HEK293 (cell line): ENCODE results near the gene BCS1L.

ENCODE experiments used
- CTCF ChIA-PET: fragments of 350-600 bp; formaldehyde crosslinking; extraction: SDS; loops from one replicate; lab custom pipeline; 2021; ENCODE audit warnings: antibody characterized with exemption; lab: Yijun Ruan, JAX
- POLR2A ChIA-PET: fragments of 300-600 bp; formaldehyde crosslinking; extraction: SDS; loops from one replicate; lab custom pipeline; 2020; ENCODE audit warnings: antibody characterized with exemption, inconsistent platforms; lab: Yijun Ruan, JAX
- H3K27ac ChIP-seq: fragments of 200-500 bp; sonication (Bioruptor generic); 2 replicates; pipeline ENCODE4 v1.5.1; 2014; ENCODE audit warnings: low read depth, low read length, control low read depth, inconsistent platforms; ENCODE audit errors: extremely low read depth
- H3K36me3 ChIP-seq, 2 experiments: fragments of 200-500 bp in 1 of 2; sonication (Bioruptor generic) in 1 of 2; 1 replicate in 1 of 2; 2 replicates in 1 of 2; pipeline ENCODE4 v1.5.1; 2014 to 2017; ENCODE audit warnings: inconsistent platforms in 2 of 2, low read length in 2 of 2; ENCODE audit not compliant: control insufficient read depth in 2 of 2, insufficient read depth in 1 of 2
- H3K4me1 ChIP-seq: fragments of 200-500 bp; sonication (Bioruptor generic); 2 replicates; pipeline ENCODE4 v1.5.1; 2014; ENCODE audit warnings: mild to moderate bottlenecking, low read length, inconsistent platforms; ENCODE audit not compliant: control insufficient read depth, insufficient read depth
- H3K4me3 ChIP-seq: 2 replicates; pipeline ENCODE4 v1.5.1; 2011; ENCODE audit warnings: low read depth, mild to moderate bottlenecking, control low read depth, low read length, moderate library complexity
- H3K9me3 ChIP-seq: fragments of 200-500 bp; sonication (Bioruptor generic); 2 replicates; pipeline ENCODE4 v1.5.1; 2014; ENCODE audit warnings: low read depth, low read length, inconsistent platforms; ENCODE audit not compliant: control insufficient read depth, insufficient read depth
- PRDM1 ChIP-seq: fragments of 450-650 bp; formaldehyde crosslinking; IDR thresholded peaks from 2 replicates; pipeline ENCODE4; 2016; ENCODE audit warnings: missing biosample characterization, missing genetic modification characterization
- REPIN1 ChIP-seq: fragments of 450-650 bp; formaldehyde crosslinking; IDR thresholded peaks from 2 replicates; pipeline ENCODE4 v1.5.1; 2017; ENCODE audit warnings: missing biosample characterization, missing genetic modification characterization, low read depth
- YY2 ChIP-seq: fragments of 450-650 bp; formaldehyde crosslinking; IDR thresholded peaks from 2 replicates; pipeline ENCODE4 v1.5.1; 2016; ENCODE audit warnings: missing biosample characterization, missing genetic modification characterization
- ZNF112 ChIP-seq: fragments of 450-650 bp; formaldehyde crosslinking; IDR thresholded peaks from 2 replicates; pipeline ENCODE4 v1.5.0; 2017; ENCODE audit warnings: missing biosample characterization, missing genetic modification characterization
- ZNF114 ChIP-seq: fragments of 450-650 bp; formaldehyde crosslinking; IDR thresholded peaks from 2 replicates; pipeline ENCODE4 v1.5.0; 2017; ENCODE audit warnings: missing biosample characterization, missing genetic modification characterization
- ZNF221 ChIP-seq: fragments of 450-650 bp; formaldehyde crosslinking; IDR thresholded peaks from 2 replicates; pipeline ENCODE4 v1.5.1; 2017; ENCODE audit warnings: missing biosample characterization, missing genetic modification characterization, borderline replicate concordance
- ZNF341 ChIP-seq: fragments of 450-650 bp; formaldehyde crosslinking; IDR thresholded peaks from 2 replicates; pipeline ENCODE4; 2016; ENCODE audit warnings: low read depth, missing biosample characterization, missing genetic modification characterization
- ZNF350 ChIP-seq: fragments of 450-650 bp; formaldehyde crosslinking; IDR thresholded peaks from 2 replicates; pipeline ENCODE4 v1.5.0; 2017; ENCODE audit warnings: missing biosample characterization, mild to moderate bottlenecking, missing genetic modification characterization
- ZNF37A ChIP-seq: fragments of 450-650 bp; IDR thresholded peaks from 2 replicates; pipeline ENCODE4 v1.5.1; 2018; ENCODE audit warnings: missing biosample characterization, missing genetic modification characterization
- ZNF558 ChIP-seq: fragments of 450-650 bp; formaldehyde crosslinking; IDR thresholded peaks from 2 replicates; pipeline ENCODE4 v1.5.1; 2016; ENCODE audit warnings: missing biosample characterization, missing genetic modification characterization
- ZNF830 ChIP-seq: fragments of 450-650 bp; IDR thresholded peaks from 2 replicates; pipeline ENCODE4 v1.5.0; 2018; ENCODE audit warnings: missing biosample characterization, missing genetic modification characterization, low read depth, mild to moderate bottlenecking, moderate library complexity
- TF ChIP-seq, protein P1 (sequence below): fragments of 450-650 bp; formaldehyde crosslinking; conservative IDR thresholded peaks from 2 replicates; pipeline ENCODE4 v1.5.1; 2016; ENCODE audit warnings: low read depth, missing biosample characterization, missing genetic modification characterization
- TF ChIP-seq, protein P2 (sequence below): fragments of 450-650 bp; formaldehyde crosslinking; IDR thresholded peaks from 2 replicates; pipeline ENCODE4 v1.5.1; 2016; ENCODE audit warnings: missing biosample characterization, missing genetic modification characterization
- TF ChIP-seq, protein P3 (sequence below): fragments of 450-650 bp; formaldehyde crosslinking; IDR thresholded peaks from 2 replicates; pipeline ENCODE4 v1.5.0; 2017; ENCODE audit warnings: missing biosample characterization, missing genetic modification characterization, borderline replicate concordance
- TF ChIP-seq, protein P4 (sequence below): fragments of 450-650 bp; formaldehyde crosslinking; conservative IDR thresholded peaks from 2 replicates; pipeline ENCODE4 v1.5.1; 2016; ENCODE audit warnings: low read depth, missing biosample characterization, missing genetic modification characterization
- TF ChIP-seq, protein P5 (sequence below): fragments of 450-650 bp; formaldehyde crosslinking; IDR thresholded peaks from 2 replicates; pipeline ENCODE4 v1.5.1; 2017; ENCODE audit warnings: missing biosample characterization, missing genetic modification characterization
- TF ChIP-seq, protein P6 (sequence below): fragments of 450-650 bp; formaldehyde crosslinking; IDR thresholded peaks from 2 replicates; pipeline ENCODE4 v1.5.1; 2017; ENCODE audit warnings: missing biosample characterization, missing genetic modification characterization
- TF ChIP-seq, protein P7 (sequence below): fragments of 450-650 bp; formaldehyde crosslinking; IDR thresholded peaks from 2 replicates; pipeline ENCODE4 v1.5.1; 2016; ENCODE audit warnings: missing biosample characterization, missing genetic modification characterization

Gene BCS1L

DNA sequence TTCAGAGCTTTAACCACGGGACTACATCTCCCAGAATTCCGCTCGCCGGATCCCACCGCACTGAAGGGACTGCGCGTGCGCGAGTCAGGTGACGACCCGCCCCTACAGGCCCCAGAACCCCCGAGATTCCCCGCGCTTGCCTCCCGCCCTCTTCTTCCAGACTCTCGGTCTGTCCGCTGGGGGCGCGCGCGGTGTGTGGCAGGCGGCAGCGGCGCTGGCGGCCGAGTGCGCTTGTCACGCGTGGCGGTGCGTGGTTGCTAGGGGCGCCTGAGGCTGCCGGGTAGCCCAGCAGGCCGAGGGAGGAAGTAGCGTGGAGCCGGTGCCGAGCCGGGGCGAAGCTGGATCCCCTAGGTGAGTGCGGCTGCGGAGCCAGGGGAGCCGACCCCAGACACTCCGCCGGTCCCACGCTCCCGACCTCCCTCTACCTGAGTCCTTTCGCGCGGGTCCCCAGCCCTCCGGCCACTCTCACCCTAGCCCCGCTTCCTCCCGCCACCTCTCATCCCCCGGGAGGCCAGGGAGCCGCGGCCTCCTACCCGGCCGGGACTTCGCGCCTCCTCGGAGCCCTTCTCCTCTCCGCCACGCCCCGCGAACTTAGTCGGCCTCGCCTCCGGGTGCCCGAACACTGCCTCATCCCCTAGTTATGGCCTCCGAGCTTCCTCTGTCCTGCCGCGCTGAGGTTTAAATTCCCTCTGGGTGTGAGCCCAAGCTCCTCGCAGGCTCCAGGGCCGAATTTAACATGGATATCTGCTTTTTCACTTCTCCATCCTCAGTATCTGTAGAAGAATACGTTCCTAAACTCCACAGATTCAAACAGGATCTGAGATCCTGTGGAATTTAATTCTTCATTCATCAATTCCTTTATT, 51.4 kb downstream of the BCS1L start, which contains the start of gene TTLL4:
Gene TTLL4, plus strand, starts transcription at position 149 of the 863 bp plus-strand sequence. CDS start 26,842 bp downstream, outside the sequence.
- Histone ChIP-seq H3K27ac (peak within 1 kb of the TSS; percentile 83), H3K36me3 (peaks cover 4 to 16% of the 10 kb centered on the region in 2 experiments), H3K4me1 (peaks cover 3% of the 10 kb centered on the region), H3K4me3 (peak within 1 kb of the TSS; percentile 99), H3K9me3 (no peaks in the 10 kb centered on the region)
- ChIA-PET CTCF (interaction anchor here (0.6 to 2.8 kb wide), 28 partner anchors 9 to 865 kb away, joined by 3 to 41 read pairs (median 4); partner anchors contain the start of gene CYP27A1), POLR2A (interaction anchor here (0.5 to 1.8 kb wide), 8 partner anchors 10 to 441 kb away, joined by 3 to 12 read pairs (median 4); partner anchors contain the start of genes AAMP, BCS1L, PNKD and RNF25)
- TF ChIP-seq, protein P1, sequence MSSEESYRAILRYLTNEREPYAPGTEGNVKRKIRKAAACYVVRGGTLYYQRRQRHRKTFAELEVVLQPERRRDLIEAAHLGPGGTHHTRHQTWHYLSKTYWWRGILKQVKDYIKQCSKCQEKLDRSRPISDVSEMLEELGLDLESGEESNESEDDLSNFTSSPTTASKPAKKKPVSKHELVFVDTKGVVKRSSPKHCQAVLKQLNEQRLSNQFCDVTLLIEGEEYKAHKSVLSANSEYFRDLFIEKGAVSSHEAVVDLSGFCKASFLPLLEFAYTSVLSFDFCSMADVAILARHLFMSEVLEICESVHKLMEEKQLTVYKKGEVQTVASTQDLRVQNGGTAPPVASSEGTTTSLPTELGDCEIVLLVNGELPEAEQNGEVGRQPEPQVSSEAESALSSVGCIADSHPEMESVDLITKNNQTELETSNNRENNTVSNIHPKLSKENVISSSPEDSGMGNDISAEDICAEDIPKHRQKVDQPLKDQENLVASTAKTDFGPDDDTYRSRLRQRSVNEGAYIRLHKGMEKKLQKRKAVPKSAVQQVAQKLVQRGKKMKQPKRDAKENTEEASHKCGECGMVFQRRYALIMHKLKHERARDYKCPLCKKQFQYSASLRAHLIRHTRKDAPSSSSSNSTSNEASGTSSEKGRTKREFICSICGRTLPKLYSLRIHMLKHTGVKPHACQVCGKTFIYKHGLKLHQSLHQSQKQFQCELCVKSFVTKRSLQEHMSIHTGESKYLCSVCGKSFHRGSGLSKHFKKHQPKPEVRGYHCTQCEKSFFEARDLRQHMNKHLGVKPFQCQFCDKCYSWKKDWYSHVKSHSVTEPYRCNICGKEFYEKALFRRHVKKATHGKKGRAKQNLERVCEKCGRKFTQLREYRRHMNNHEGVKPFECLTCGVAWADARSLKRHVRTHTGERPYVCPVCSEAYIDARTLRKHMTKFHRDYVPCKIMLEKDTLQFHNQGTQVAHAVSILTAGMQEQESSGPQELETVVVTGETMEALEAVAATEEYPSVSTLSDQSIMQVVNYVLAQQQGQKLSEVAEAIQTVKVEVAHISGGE: peak; percentile 51
- TF ChIP-seq ZNF221 (tag by site-specific recombination): no peak
- TF ChIP-seq, protein P2, sequence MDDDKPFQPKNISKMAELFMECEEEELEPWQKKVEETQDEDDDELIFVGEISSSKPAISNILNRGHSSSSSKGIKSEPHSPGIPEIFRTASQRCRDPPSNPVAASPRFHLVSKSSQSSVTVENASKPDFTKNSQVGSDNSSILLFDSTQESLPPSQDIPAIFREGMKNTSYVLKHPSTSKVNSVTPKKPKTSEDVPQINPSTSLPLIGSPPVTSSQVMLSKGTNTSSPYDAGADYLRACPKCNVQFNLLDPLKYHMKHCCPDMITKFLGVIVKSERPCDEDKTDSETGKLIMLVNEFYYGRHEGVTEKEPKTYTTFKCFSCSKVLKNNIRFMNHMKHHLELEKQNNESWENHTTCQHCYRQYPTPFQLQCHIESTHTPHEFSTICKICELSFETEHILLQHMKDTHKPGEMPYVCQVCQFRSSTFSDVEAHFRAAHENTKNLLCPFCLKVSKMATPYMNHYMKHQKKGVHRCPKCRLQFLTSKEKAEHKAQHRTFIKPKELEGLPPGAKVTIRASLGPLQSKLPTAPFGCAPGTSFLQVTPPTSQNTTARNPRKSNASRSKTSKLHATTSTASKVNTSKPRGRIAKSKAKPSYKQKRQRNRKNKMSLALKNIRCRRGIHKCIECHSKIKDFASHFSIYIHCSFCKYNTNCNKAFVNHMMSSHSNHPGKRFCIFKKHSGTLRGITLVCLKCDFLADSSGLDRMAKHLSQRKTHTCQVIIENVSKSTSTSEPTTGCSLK (tag by site-specific recombination): no peak
- no peak for TF ChIP-seq ZNF558 (tag by site-specific recombination)
- no peak for TF ChIP-seq YY2 (tag by site-specific recombination)
- TF ChIP-seq ZNF341 (tag by site-specific recombination): peak; percentile 21; the same call in 1 of the 2 replicates
- TF ChIP-seq, protein P3, sequence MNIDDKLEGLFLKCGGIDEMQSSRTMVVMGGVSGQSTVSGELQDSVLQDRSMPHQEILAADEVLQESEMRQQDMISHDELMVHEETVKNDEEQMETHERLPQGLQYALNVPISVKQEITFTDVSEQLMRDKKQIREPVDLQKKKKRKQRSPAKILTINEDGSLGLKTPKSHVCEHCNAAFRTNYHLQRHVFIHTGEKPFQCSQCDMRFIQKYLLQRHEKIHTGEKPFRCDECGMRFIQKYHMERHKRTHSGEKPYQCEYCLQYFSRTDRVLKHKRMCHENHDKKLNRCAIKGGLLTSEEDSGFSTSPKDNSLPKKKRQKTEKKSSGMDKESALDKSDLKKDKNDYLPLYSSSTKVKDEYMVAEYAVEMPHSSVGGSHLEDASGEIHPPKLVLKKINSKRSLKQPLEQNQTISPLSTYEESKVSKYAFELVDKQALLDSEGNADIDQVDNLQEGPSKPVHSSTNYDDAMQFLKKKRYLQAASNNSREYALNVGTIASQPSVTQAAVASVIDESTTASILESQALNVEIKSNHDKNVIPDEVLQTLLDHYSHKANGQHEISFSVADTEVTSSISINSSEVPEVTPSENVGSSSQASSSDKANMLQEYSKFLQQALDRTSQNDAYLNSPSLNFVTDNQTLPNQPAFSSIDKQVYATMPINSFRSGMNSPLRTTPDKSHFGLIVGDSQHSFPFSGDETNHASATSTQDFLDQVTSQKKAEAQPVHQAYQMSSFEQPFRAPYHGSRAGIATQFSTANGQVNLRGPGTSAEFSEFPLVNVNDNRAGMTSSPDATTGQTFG: no peak
- no peak for TF ChIP-seq ZNF37A (tag by site-specific recombination)
- TF ChIP-seq, protein P4, sequence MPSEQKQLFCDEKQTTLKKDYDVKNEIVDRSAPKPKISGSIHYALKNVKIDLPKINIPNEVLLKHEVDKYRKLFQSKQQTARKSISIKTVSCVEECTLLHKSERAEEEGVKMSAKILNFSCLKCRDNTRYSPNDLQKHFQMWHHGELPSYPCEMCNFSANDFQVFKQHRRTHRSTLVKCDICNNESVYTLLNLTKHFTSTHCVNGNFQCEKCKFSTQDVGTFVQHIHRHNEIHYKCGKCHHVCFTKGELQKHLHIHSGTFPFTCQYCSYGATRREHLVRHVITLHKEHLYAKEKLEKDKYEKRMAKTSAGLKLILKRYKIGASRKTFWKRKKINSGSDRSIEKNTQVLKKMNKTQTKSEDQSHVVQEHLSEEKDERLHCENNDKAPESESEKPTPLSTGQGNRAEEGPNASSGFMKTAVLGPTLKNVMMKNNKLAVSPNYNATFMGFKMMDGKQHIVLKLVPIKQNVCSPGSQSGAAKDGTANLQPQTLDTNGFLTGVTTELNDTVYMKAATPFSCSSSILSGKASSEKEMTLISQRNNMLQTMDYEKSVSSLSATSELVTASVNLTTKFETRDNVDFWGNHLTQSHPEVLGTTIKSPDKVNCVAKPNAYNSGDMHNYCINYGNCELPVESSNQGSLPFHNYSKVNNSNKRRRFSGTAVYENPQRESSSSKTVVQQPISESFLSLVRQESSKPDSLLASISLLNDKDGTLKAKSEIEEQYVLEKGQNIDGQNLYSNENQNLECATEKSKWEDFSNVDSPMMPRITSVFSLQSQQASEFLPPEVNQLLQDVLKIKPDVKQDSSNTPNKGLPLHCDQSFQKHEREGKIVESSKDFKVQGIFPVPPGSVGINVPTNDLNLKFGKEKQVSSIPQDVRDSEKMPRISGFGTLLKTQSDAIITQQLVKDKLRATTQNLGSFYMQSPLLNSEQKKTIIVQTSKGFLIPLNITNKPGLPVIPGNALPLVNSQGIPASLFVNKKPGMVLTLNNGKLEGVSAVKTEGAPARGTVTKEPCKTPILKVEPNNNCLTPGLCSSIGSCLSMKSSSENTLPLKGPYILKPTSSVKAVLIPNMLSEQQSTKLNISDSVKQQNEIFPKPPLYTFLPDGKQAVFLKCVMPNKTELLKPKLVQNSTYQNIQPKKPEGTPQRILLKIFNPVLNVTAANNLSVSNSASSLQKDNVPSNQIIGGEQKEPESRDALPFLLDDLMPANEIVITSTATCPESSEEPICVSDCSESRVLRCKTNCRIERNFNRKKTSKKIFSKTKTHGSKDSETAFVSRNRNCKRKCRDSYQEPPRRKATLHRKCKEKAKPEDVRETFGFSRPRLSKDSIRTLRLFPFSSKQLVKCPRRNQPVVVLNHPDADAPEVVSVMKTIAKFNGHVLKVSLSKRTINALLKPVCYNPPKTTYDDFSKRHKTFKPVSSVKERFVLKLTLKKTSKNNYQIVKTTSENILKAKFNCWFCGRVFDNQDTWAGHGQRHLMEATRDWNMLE (tag by site-specific recombination): no peak
- no peak for TF ChIP-seq ZNF830 (tag by site-specific recombination)
- TF ChIP-seq, protein P5, sequence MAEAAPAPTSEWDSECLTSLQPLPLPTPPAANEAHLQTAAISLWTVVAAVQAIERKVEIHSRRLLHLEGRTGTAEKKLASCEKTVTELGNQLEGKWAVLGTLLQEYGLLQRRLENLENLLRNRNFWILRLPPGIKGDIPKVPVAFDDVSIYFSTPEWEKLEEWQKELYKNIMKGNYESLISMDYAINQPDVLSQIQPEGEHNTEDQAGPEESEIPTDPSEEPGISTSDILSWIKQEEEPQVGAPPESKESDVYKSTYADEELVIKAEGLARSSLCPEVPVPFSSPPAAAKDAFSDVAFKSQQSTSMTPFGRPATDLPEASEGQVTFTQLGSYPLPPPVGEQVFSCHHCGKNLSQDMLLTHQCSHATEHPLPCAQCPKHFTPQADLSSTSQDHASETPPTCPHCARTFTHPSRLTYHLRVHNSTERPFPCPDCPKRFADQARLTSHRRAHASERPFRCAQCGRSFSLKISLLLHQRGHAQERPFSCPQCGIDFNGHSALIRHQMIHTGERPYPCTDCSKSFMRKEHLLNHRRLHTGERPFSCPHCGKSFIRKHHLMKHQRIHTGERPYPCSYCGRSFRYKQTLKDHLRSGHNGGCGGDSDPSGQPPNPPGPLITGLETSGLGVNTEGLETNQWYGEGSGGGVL (tag by site-specific recombination): 0 out of 2 replicates have a peak, but pooled peaks have one; percentile 11
- no peak for TF ChIP-seq ZNF350
- no peak for TF ChIP-seq PRDM1 (tag by site-specific recombination)
- TF ChIP-seq, protein P6, sequence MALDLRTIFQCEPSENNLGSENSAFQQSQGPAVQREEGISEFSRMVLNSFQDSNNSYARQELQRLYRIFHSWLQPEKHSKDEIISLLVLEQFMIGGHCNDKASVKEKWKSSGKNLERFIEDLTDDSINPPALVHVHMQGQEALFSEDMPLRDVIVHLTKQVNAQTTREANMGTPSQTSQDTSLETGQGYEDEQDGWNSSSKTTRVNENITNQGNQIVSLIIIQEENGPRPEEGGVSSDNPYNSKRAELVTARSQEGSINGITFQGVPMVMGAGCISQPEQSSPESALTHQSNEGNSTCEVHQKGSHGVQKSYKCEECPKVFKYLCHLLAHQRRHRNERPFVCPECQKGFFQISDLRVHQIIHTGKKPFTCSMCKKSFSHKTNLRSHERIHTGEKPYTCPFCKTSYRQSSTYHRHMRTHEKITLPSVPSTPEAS: no peak
- no peak for TF ChIP-seq ZNF112 (tag by site-specific recombination)
- no peak for TF ChIP-seq ZNF114
- TF ChIP-seq REPIN1 (tag by site-specific recombination): no peak
- TF ChIP-seq, protein P7, sequence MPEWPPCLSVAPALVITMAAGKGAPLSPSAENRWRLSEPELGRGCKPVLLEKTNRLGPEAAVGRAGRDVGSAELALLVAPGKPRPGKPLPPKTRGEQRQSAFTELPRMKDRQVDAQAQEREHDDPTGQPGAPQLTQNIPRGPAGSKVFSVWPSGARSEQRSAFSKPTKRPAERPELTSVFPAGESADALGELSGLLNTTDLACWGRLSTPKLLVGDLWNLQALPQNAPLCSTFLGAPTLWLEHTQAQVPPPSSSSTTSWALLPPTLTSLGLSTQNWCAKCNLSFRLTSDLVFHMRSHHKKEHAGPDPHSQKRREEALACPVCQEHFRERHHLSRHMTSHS (tag by site-specific recombination): no peak
